Activated CD8-positive, alpha-beta T cell treated with anti-CD3 and anti-CD28 coated beads, Interleukin-2, amount 10 ng/mL, durations not matched to agents 7 days and 5 days (primary cell): ENCODE results near the gene RGS10. TPM values are rescaled to one million over a fixed set of nuclear protein-coding genes. Genes with fewer than 3 reads are reported as not detected.

Source experiments
- ATAC-seq: fragments of 150-1000 bp; cut with Tn5 transposase; one replicate; pipeline ENCODE4 v1.10.0; 2021; ENCODE audit warnings: moderate library complexity
- CTCF ChIA-PET: fragments of 350-600 bp; sonication (Branson Sonifier 250); formaldehyde crosslinking; loops from one replicate; lab custom pipeline; 2021; ENCODE audit warnings: antibody characterized with exemption; lab: Charles Lee
- POLR2A ChIA-PET: fragments of 350-600 bp; sonication (Branson Sonifier 250); formaldehyde crosslinking; loops from one replicate; lab custom pipeline; 2021; ENCODE audit warnings: antibody characterized with exemption; lab: Charles Lee
- DNase-seq: peaks from one replicate; pipeline ENCODE4 v3.0.0-alpha.2; 2020
- H3K27ac Mint-ChIP-seq: one replicate; pipeline ENCODE4 v1.8.0; 2021; ENCODE audit warnings: mild to moderate bottlenecking, mixed read lengths
- H3K27me3 Mint-ChIP-seq: one replicate; pipeline ENCODE4 v1.8.0; 2021; ENCODE audit warnings: low read depth, mixed read lengths
- H3K36me3 Mint-ChIP-seq: one replicate; pipeline ENCODE4 v1.8.0; 2021; ENCODE audit warnings: low read depth, mixed read lengths
- H3K4me1 Mint-ChIP-seq: one replicate; pipeline ENCODE4 v1.8.0; 2021; ENCODE audit warnings: low read depth, mixed read lengths
- H3K4me3 Mint-ChIP-seq: one replicate; pipeline ENCODE4 v1.8.0; 2021; ENCODE audit warnings: mild to moderate bottlenecking, mixed read lengths
- H3K9me3 Mint-ChIP-seq: one replicate; pipeline ENCODE4 v1.8.0; 2022; ENCODE audit warnings: mixed read lengths; ENCODE audit not compliant: insufficient read depth
- total RNA-seq, 2 experiments: library from RNA; stranded (reverse); gene quantifications; one replicate each; pipeline ENCODE4 v1.2.3, GENCODE V29; 2021

The RGS10 gene
- total RNA-seq, 2 experiments from 2014 or later = 166 TPM

GRCh38 chr10:119517235-119518141, 25.0 kb downstream of the RGS10 start:
- CTCF ChIA-PET = interaction anchor here (0.7 to 3.9 kb wide), 13 partner anchors 10 to 328 kb away, joined by 3 to 43 read pairs (median 5); partner anchors contain the start of genes GRK5 and RGS10
- POLR2A ChIA-PET = interaction anchor here (0.6 to 3.7 kb wide), 9 partner anchors 9 to 211 kb away, joined by 3 to 25 read pairs (median 5); partner anchors contain the start of gene RGS10
- ATAC-seq = peak; percentile 62
- Mint-ChIP-seq H3K9me3 (no peaks in the 10 kb centered on the region), H3K36me3 (peaks cover 75% of the 10 kb centered on the region), H3K27me3 (no peaks in the 10 kb centered on the region), H3K27ac (peak overlapping the region; percentile 92), H3K4me1 (peaks cover 80% of the 10 kb centered on the region), H3K4me3 (peak overlapping the region; percentile 73)
- peak; percentile 73 for DNase-seq

GRCh38 chr10:119516381-119517234, 25.9 kb downstream of the RGS10 start:
- Mint-ChIP-seq H3K4me1 (peaks cover 84% of the 10 kb centered on the region), H3K36me3 (peaks cover 75% of the 10 kb centered on the region), H3K9me3 (no peaks in the 10 kb centered on the region), H3K4me3 (peak overlapping the region; percentile 73), H3K27ac (peak overlapping the region; percentile 92), H3K27me3 (no peaks in the 10 kb centered on the region)
- ATAC-seq (peak; percentile 79), DNase-seq (peak; percentile 78)
- ChIA-PET CTCF (interaction anchor here (1.1 to 3.9 kb wide), 9 partner anchors 10 to 307 kb away, joined by 3 to 43 read pairs (median 10); partner anchors contain the start of gene RGS10), POLR2A (interaction anchor here (0.6 to 3.7 kb wide), 10 partner anchors 10 to 98 kb away, joined by 3 to 25 read pairs (median 6); partner anchors contain the start of gene RGS10)

- POLR2A ChIA-PET = interaction anchor here (0.6 to 3.7 kb wide), 3 partner anchors 8 to 22 kb away, joined by 3 to 21 read pairs (median 4); no protein-coding TSS in a partner anchor
- no peak for ATAC-seq
- Mint-ChIP-seq H3K4me3 (no peak overlapping the region), H3K9me3 (no peaks in the 10 kb centered on the region), H3K27ac (peak overlapping the region; percentile 92), H3K4me1 (peaks cover 90% of the 10 kb centered on the region), H3K36me3 (peaks cover 75% of the 10 kb centered on the region), H3K27me3 (no peaks in the 10 kb centered on the region)
- CTCF ChIA-PET = interaction anchor here (1.4 to 3.9 kb wide), 6 partner anchors 11 to 28 kb away, joined by 3 to 43 read pairs (median 12); partner anchors contain the start of gene RGS10
- DNase-seq = no peak
These were observed 26.9 kb downstream of the RGS10 start for GRCh38 chr10:119515511-119516045.

- Mint-ChIP-seq H3K9me3 (no peaks in the 10 kb centered on the region), H3K4me3 (no peak overlapping the region), H3K4me1 (peaks cover 91% of the 10 kb centered on the region), H3K27ac (peak overlapping the region; percentile 92), H3K27me3 (no peaks in the 10 kb centered on the region), H3K36me3 (peaks cover 76% of the 10 kb centered on the region)
- ChIA-PET POLR2A (interaction anchor here (0.8 kb wide), 1 partner anchor 23 kb away, joined by 3 read pairs; no protein-coding TSS in a partner anchor), CTCF (interaction anchor here (0.9 kb wide), 1 partner anchor 24 kb away, joined by 3 read pairs; no protein-coding TSS in a partner anchor)
- ATAC-seq (no peak), DNase-seq (no peak)
These were observed 27.7 kb downstream of the RGS10 start for GRCh38 chr10:119514819-119515218.

GRCh38 chr10:119511828-119512515, 30.5 kb downstream of the RGS10 start:
- peak overlapping the region; percentile 53 for H3K4me3 Mint-ChIP-seq
- ChIA-PET POLR2A (interaction anchor here (1.0 to 1.4 kb wide), 3 partner anchors 9 to 26 kb away, joined by 3 to 4 read pairs (median 3); no protein-coding TSS in a partner anchor), CTCF (interaction anchor here (1.9 kb wide), 1 partner anchor 31 kb away, joined by 9 read pairs; the partner anchor contains the start of gene RGS10)
- no peaks in the 10 kb centered on the region for H3K27me3 Mint-ChIP-seq
- no peak for ATAC-seq
- peaks cover 71% of the 10 kb centered on the region for H3K36me3 Mint-ChIP-seq
- peak overlapping the region; percentile 88 for H3K27ac Mint-ChIP-seq
- peaks cover 83% of the 10 kb centered on the region for H3K4me1 Mint-ChIP-seq
- DNase-seq = peak; percentile 43
- H3K9me3 Mint-ChIP-seq = no peaks in the 10 kb centered on the region

- H3K27ac Mint-ChIP-seq = peak overlapping the region; percentile 48
- H3K4me1 Mint-ChIP-seq = peaks cover 81% of the 10 kb centered on the region
- ChIA-PET POLR2A (interaction anchor here (0.6 kb wide), 1 partner anchor 474 kb away, joined by 3 read pairs; no protein-coding TSS in a partner anchor), CTCF (interaction anchor here (1.9 kb wide), 1 partner anchor 33 kb away, joined by 9 read pairs; the partner anchor contains the start of gene RGS10)
- H3K36me3 Mint-ChIP-seq = peaks cover 76% of the 10 kb centered on the region
- ATAC-seq (no peak), DNase-seq (no peak)
- no peak overlapping the region for H3K4me3 Mint-ChIP-seq
- no peaks in the 10 kb centered on the region for H3K27me3 Mint-ChIP-seq
- no peaks in the 10 kb centered on the region for H3K9me3 Mint-ChIP-seq
These were observed 32.5 kb downstream of the RGS10 start for GRCh38 chr10:119509909-119510451.

- DNase-seq (no peak), ATAC-seq (no peak)
- peaks cover 89% of the 10 kb centered on the region for H3K4me1 Mint-ChIP-seq
- POLR2A ChIA-PET = interaction anchor here (0.6 kb wide), 1 partner anchor 9 kb away, joined by 4 read pairs; no protein-coding TSS in a partner anchor
- H3K27me3 Mint-ChIP-seq = no peaks in the 10 kb centered on the region
- peaks cover 80% of the 10 kb centered on the region for H3K36me3 Mint-ChIP-seq
- no peaks in the 10 kb centered on the region for H3K9me3 Mint-ChIP-seq
- CTCF ChIA-PET = interaction anchor here (1.2 kb wide), 1 partner anchor 18 kb away, joined by 3 read pairs; no protein-coding TSS in a partner anchor
- peak overlapping the region; percentile 4 for H3K4me3 Mint-ChIP-seq
- peak overlapping the region; percentile 58 for H3K27ac Mint-ChIP-seq
These were observed 35.4 kb downstream of the RGS10 start for GRCh38 chr10:119507115-119507514.

- CTCF ChIA-PET = no interaction called here
- Mint-ChIP-seq H3K27me3 (no peaks in the 10 kb centered on the region), H3K36me3 (peaks cover 78% of the 10 kb centered on the region), H3K4me1 (peaks cover 89% of the 10 kb centered on the region), H3K9me3 (no peaks in the 10 kb centered on the region), H3K4me3 (peak overlapping the region; percentile 43), H3K27ac (peak overlapping the region; percentile 80)
- ATAC-seq (no peak), DNase-seq (no peak)
- POLR2A ChIA-PET = interaction anchor here (0.9 to 1.3 kb wide), 2 partner anchors 11 to 13 kb away, joined by 3 to 6 read pairs; no protein-coding TSS in a partner anchor
These were observed 36.8 kb downstream of the RGS10 start for GRCh38 chr10:119505588-119506315.

GRCh38 chr10:119505131-119505551, 37.4 kb downstream of the RGS10 start:
- peaks cover 90% of the 10 kb centered on the region for H3K4me1 Mint-ChIP-seq
- H3K27me3 Mint-ChIP-seq = no peaks in the 10 kb centered on the region
- POLR2A ChIA-PET = interaction anchor here (1.3 kb wide), 1 partner anchor 11 kb away, joined by 6 read pairs; no protein-coding TSS in a partner anchor
- no peaks in the 10 kb centered on the region for H3K9me3 Mint-ChIP-seq
- DNase-seq (no peak), ATAC-seq (no peak)
- H3K4me3 Mint-ChIP-seq = peak overlapping the region; percentile 43
- CTCF ChIA-PET = no interaction called here
- H3K36me3 Mint-ChIP-seq = peaks cover 78% of the 10 kb centered on the region
- H3K27ac Mint-ChIP-seq = peak overlapping the region; percentile 80
